ENCODE measurements around the gene RAB11FIP2. TPM values are rescaled to one million over a fixed set of nuclear protein-coding genes. Genes with fewer than 3 reads are reported as not detected.

RAB11FIP2 gene
- total and polyA plus RNA-seq, 2 donors (not counting 1 experiment from before 2014, with no cell fraction given) = 13.6 to 17.5 TPM

DNA sequence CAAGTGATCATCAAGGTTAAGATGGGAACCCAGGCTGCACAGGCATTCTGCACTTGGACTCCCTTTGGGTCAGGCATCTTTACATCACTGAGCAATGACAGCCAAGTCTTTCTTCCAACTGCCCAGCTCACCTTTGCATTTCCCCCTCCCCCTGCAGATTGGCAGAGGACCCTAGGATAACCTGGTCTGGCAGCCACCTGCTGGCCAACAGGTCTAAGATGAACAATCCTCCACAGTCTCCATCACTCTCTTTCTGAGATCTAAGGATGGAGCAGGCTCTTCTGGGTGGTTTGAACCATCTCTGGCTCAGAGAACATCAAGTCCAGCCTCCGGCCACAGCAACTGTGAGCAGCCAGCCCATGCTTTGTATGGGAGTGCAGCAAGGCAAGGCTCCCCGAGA is 75.8 kb downstream of the RAB11FIP2 start:
- no peaks in the 10 kb centered on the region for H3K36me3 ChIP-seq (ENCODE audit: control insufficient read depth, insufficient read depth, low read length)
- no peak overlapping the region for H2AFZ ChIP-seq (ENCODE audit: low read length)
- no peaks in the 10 kb centered on the region for H4K20me1 ChIP-seq (ENCODE audit: control insufficient read depth, extremely low read depth, insufficient read depth, low read length)
- H3K4me3 ChIP-seq (replicated peaks in 1 of 4; ENCODE audit: control extremely low read depth in 1 of 4, insufficient read depth in 1 of 4, low read depth in 3 of 4, low read length in 4 of 4) = no peak overlapping the region
- TF ChIP-seq, protein P1, sequence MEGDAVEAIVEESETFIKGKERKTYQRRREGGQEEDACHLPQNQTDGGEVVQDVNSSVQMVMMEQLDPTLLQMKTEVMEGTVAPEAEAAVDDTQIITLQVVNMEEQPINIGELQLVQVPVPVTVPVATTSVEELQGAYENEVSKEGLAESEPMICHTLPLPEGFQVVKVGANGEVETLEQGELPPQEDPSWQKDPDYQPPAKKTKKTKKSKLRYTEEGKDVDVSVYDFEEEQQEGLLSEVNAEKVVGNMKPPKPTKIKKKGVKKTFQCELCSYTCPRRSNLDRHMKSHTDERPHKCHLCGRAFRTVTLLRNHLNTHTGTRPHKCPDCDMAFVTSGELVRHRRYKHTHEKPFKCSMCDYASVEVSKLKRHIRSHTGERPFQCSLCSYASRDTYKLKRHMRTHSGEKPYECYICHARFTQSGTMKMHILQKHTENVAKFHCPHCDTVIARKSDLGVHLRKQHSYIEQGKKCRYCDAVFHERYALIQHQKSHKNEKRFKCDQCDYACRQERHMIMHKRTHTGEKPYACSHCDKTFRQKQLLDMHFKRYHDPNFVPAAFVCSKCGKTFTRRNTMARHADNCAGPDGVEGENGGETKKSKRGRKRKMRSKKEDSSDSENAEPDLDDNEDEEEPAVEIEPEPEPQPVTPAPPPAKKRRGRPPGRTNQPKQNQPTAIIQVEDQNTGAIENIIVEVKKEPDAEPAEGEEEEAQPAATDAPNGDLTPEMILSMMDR (conservative IDR thresholded peaks at IDR 0.05 in 1 of 2, IDR thresholded peaks at IDR 0.05 in 1 of 2; ENCODE audit: low read depth in 1 of 2, low read length in 2 of 2) = no peak
- no peak for TF ChIP-seq EZH2 (IDR thresholded peaks at IDR 0.05; ENCODE audit: low read length, missing control alignments)
- H3K4me1 ChIP-seq (ENCODE audit: control insufficient read depth, extremely low read depth, insufficient read depth, low read length) = no peaks in the 10 kb centered on the region
- no peak overlapping the region for H3K27ac ChIP-seq (ENCODE audit: insufficient read depth, low read length)
- no peak overlapping the region for H3K9ac ChIP-seq (ENCODE audit: insufficient read depth, low read length)
- H3K79me2 ChIP-seq (ENCODE audit: control insufficient read depth, insufficient read depth, low read length) = no peaks in the 10 kb centered on the region
- H3K27me3 ChIP-seq (ENCODE audit: control insufficient read depth, insufficient read depth, low read length) = no peaks in the 10 kb centered on the region
- DNase-seq (ENCODE audit: low read depth in 2 of 2) = no peak
- no peaks in the 10 kb centered on the region for H3K9me3 ChIP-seq (ENCODE audit: control insufficient read depth, insufficient read depth, low read depth, low read length)
- no peak overlapping the region for H3K4me2 ChIP-seq (ENCODE audit: extremely low read depth, insufficient read depth, low read length)

DNA sequence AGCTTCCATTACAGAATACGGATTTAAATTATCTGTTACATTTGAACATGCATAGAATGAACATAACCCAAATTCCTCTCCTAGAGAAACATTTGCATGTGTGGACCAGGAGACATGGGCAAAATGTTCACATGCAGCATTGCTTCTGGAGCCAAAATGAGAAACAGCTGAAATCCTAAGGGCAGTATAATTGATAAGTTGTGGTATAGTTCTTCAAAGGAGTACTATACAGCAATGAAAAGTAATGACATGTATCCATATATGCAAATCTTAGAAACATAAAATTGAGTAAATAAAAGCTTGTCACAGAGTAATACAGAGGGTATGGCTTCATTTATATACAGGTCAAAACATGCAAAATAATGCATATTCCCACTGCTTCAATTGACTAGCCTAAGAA is 77.1 kb downstream of the RAB11FIP2 start:
- no peaks in the 10 kb centered on the region for H3K27me3 ChIP-seq (ENCODE audit: control insufficient read depth, insufficient read depth, low read length)
- no peak overlapping the region for H3K4me2 ChIP-seq (ENCODE audit: extremely low read depth, insufficient read depth, low read length)
- no peak for DNase-seq (ENCODE audit: low read depth in 2 of 2)
- no peak overlapping the region for H2AFZ ChIP-seq (ENCODE audit: low read length)
- H3K36me3 ChIP-seq (ENCODE audit: control insufficient read depth, insufficient read depth, low read length) = no peaks in the 10 kb centered on the region
- TF ChIP-seq, protein P1 (conservative IDR thresholded peaks at IDR 0.05 in 1 of 2, IDR thresholded peaks at IDR 0.05 in 1 of 2; ENCODE audit: low read depth in 1 of 2, low read length in 2 of 2) = no peak
- no peak for TF ChIP-seq EZH2 (IDR thresholded peaks at IDR 0.05; ENCODE audit: low read length, missing control alignments)
- no peak overlapping the region for H3K27ac ChIP-seq (ENCODE audit: insufficient read depth, low read length)
- no peaks in the 10 kb centered on the region for H4K20me1 ChIP-seq (ENCODE audit: control insufficient read depth, extremely low read depth, insufficient read depth, low read length)
- no peaks in the 10 kb centered on the region for H3K9me3 ChIP-seq (ENCODE audit: control insufficient read depth, insufficient read depth, low read depth, low read length)
- no peak overlapping the region for H3K4me3 ChIP-seq (replicated peaks in 1 of 4; ENCODE audit: control extremely low read depth in 1 of 4, insufficient read depth in 1 of 4, low read depth in 3 of 4, low read length in 4 of 4)
- H3K4me1 ChIP-seq (ENCODE audit: control insufficient read depth, extremely low read depth, insufficient read depth, low read length) = no peaks in the 10 kb centered on the region
- no peak overlapping the region for H3K9ac ChIP-seq (ENCODE audit: insufficient read depth, low read length)
- H3K79me2 ChIP-seq (ENCODE audit: control insufficient read depth, insufficient read depth, low read length) = no peaks in the 10 kb centered on the region

DNA sequence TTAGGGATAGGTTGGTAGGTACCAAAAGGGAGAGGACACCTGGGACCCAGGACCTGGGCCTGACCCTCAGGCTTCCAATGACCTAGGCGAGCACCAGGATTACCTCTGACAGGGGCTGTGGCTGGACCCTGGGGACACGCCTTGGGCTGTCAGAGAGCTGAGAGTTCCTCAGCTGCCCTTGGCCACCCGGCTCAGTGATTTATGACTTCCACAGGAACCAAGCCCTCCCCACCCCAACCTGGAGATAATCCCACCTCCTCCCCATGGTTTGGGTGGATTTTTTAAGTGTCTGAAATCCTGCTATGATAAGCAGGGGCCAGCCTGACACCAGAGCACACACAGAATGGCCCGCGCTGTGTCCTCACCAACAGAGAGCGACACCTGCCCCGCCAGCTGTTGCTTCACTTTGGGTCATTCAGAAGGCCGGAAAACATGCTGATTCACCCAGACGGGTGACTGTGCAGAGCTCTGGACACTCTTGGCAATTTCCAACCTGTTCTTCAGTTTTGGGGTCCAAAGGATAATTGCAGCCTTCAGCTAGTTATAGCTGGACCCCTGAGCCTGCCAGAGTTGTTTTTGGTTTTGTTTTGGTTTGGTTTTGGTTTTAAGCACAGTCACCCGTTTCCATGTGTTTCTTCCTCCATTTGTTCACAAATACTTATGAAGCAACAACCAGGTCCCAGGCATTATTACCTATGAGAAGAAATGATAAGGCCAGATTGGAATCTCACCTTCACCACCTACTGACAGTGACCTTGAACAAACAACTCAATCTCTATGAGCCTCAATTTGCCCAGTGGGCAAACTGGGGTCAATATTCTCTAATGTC is 78.2 kb downstream of the RAB11FIP2 start:
- no peaks in the 10 kb centered on the region for H4K20me1 ChIP-seq (ENCODE audit: control insufficient read depth, extremely low read depth, insufficient read depth, low read length)
- H3K79me2 ChIP-seq (ENCODE audit: control insufficient read depth, insufficient read depth, low read length) = no peaks in the 10 kb centered on the region
- H3K27ac ChIP-seq (ENCODE audit: insufficient read depth, low read length) = no peak overlapping the region
- no peaks in the 10 kb centered on the region for H3K27me3 ChIP-seq (ENCODE audit: control insufficient read depth, insufficient read depth, low read length)
- H2AFZ ChIP-seq (ENCODE audit: low read length) = no peak overlapping the region
- no peak overlapping the region for H3K4me3 ChIP-seq (replicated peaks in 1 of 4; ENCODE audit: control extremely low read depth in 1 of 4, insufficient read depth in 1 of 4, low read depth in 3 of 4, low read length in 4 of 4)
- no peaks in the 10 kb centered on the region for H3K36me3 ChIP-seq (ENCODE audit: control insufficient read depth, insufficient read depth, low read length)
- DNase-seq (ENCODE audit: low read depth in 2 of 2) = no peak
- no peaks in the 10 kb centered on the region for H3K4me1 ChIP-seq (ENCODE audit: control insufficient read depth, extremely low read depth, insufficient read depth, low read length)
- H3K9me3 ChIP-seq (ENCODE audit: control insufficient read depth, insufficient read depth, low read depth, low read length) = no peaks in the 10 kb centered on the region
- no peak overlapping the region for H3K9ac ChIP-seq (ENCODE audit: insufficient read depth, low read length)
- no peak overlapping the region for H3K4me2 ChIP-seq (ENCODE audit: extremely low read depth, insufficient read depth, low read length)
- TF ChIP-seq, protein P1 (conservative IDR thresholded peaks at IDR 0.05 in 1 of 2, IDR thresholded peaks at IDR 0.05 in 1 of 2; ENCODE audit: low read depth in 1 of 2, low read length in 2 of 2) = no peak
- no peak for TF ChIP-seq EZH2 (IDR thresholded peaks at IDR 0.05; ENCODE audit: low read length, missing control alignments)

Data from fibroblast of lung (primary cell).